ENCODE results near the gene HECTD4.
A peak's percentile ranks its signal among the peaks of the same experiment; 100 is the strongest.

The HECTD4 gene

GRCh38 chr12:112170376-112170775 lies 211.9 kb downstream of the HECTD4 start:
- peak; percentile 61 for TF ChIP-seq CTCF (IDR thresholded peaks at IDR 0.05; ENCODE audit: low read depth, low read length)
- in situ Hi-C loops (cut with HindIII; ENCODE audit: low sequenced_read_pairs) = no loop called here
- DNase-seq (ENCODE audit: low read depth, low spot score) = peak; percentile 7
- no peak overlapping the region for H3K4me3 ChIP-seq (ENCODE audit: low read depth, low read length)

- in situ Hi-C loops (cut with HindIII; ENCODE audit: low sequenced_read_pairs) = no loop called here
- no peak for DNase-seq (ENCODE audit: low read depth, low spot score)
- no peak overlapping the region for H3K4me3 ChIP-seq (ENCODE audit: low read depth, low read length)
- no peak for TF ChIP-seq CTCF (IDR thresholded peaks at IDR 0.05; ENCODE audit: low read depth, low read length)
Observed at GRCh38 chr12:112169966-112170365, 212.3 kb downstream of the HECTD4 start.

- no peak for DNase-seq (ENCODE audit: low read depth, low spot score)
- in situ Hi-C loops (cut with HindIII; ENCODE audit: low sequenced_read_pairs) = no loop called here
- TF ChIP-seq CTCF (IDR thresholded peaks at IDR 0.05; ENCODE audit: low read depth, low read length) = no peak
- H3K4me3 ChIP-seq (ENCODE audit: low read depth, low read length) = no peak overlapping the region
Observed at GRCh38 chr12:112169161-112169872, 212.9 kb downstream of the HECTD4 start.

- no peak for TF ChIP-seq CTCF (IDR thresholded peaks at IDR 0.05; ENCODE audit: low read depth, low read length)
- H3K4me3 ChIP-seq (ENCODE audit: low read depth, low read length) = no peak overlapping the region
- in situ Hi-C loops (cut with HindIII; ENCODE audit: low sequenced_read_pairs) = no loop called here
- no peak for DNase-seq (ENCODE audit: low read depth, low spot score)
Observed at GRCh38 chr12:112168561-112168971, 213.7 kb downstream of the HECTD4 start.

GRCh38 chr12:112167718-112168525 lies 214.3 kb downstream of the HECTD4 start:
- H3K4me3 ChIP-seq (ENCODE audit: low read depth, low read length) = no peak overlapping the region
- in situ Hi-C loops (cut with HindIII; ENCODE audit: low sequenced_read_pairs) = no loop called here
- no peak for TF ChIP-seq CTCF (IDR thresholded peaks at IDR 0.05; ENCODE audit: low read depth, low read length)
- DNase-seq (ENCODE audit: low read depth, low spot score) = no peak

- no peak for TF ChIP-seq CTCF (IDR thresholded peaks at IDR 0.05; ENCODE audit: low read depth, low read length)
- no peak for DNase-seq (ENCODE audit: low read depth, low spot score)
- in situ Hi-C loops (cut with HindIII; ENCODE audit: low sequenced_read_pairs) = no loop called here
- no peak overlapping the region for H3K4me3 ChIP-seq (ENCODE audit: low read depth, low read length)
Observed at GRCh38 chr12:112167031-112167461, 215.2 kb downstream of the HECTD4 start.
